B cell (primary cell): ENCODE data around the gene AGO3. TPM values are rescaled to one million over a fixed set of nuclear protein-coding genes. Genes with fewer than 3 reads are reported as not detected.

ENCODE experiments used
- ATAC-seq: fragments of 200-7000 bp; cut with Tn5 transposase; one replicate; pipeline ENCODE4 v1.10.0; 2021; ENCODE audit warnings: low read depth, mild to moderate bottlenecking, moderate number of reproducible peaks, moderate library complexity
- CTCF ChIA-PET: fragments of 350-600 bp; sonication (Branson Sonifier 250); formaldehyde crosslinking; loops from one replicate; lab custom pipeline; 2021; ENCODE audit warnings: antibody characterized with exemption, inconsistent platforms; lab: Charles Lee
- POLR2A ChIA-PET: fragments of 350-600 bp; sonication (Branson Sonifier 250); formaldehyde crosslinking; loops from one replicate; lab custom pipeline; 2021; ENCODE audit warnings: antibody characterized with exemption; lab: Charles Lee
- DNase-seq: peaks from one replicate; pipeline ENCODE4 v3.0.0; 2013
- H2AFZ ChIP-seq: 2 replicates; pipeline ENCODE4 v1.6.1; 2012; ENCODE audit warnings: mild to moderate bottlenecking, low read depth, low read length; ENCODE audit not compliant: insufficient read depth, poor library complexity, severe bottlenecking
- H3K27ac ChIP-seq, 2 donors: 1 replicate in 1 of 2; 2 replicates in 1 of 2; pipeline ENCODE4 v1.5.1; 2012 to 2013; ENCODE audit warnings: low read length in 2 of 2, mild to moderate bottlenecking in 2 of 2, moderate library complexity in 1 of 2
- H3K27me3 ChIP-seq, 4 experiments: fragments of 200-600 bp in 1 of 4; sonication (generic) in 1 of 4; replicated peaks in 1 of 4; 1 replicate in 2 of 4; 2 replicates in 2 of 4; pipeline versions ENCODE4 v1.6.1 to v1.7.0; 2013 to 2016; ENCODE audit warnings: low read length in 3 of 4, mild to moderate bottlenecking in 2 of 4, mixed read lengths in 1 of 4, moderate library complexity in 1 of 4; ENCODE audit not compliant: insufficient read depth in 4 of 4, control insufficient read depth in 3 of 4; ENCODE audit errors: control extremely low read depth in 1 of 4
- H3K36me3 ChIP-seq, 2 experiments: replicated peaks in 1 of 2; 1 replicate in 1 of 2; 2 replicates in 1 of 2; pipeline versions ENCODE4 v1.6.1 to v1.7.1; 2013; ENCODE audit warnings: low read length in 1 of 2; ENCODE audit not compliant: insufficient read depth in 2 of 2, control insufficient read depth in 1 of 2; ENCODE audit errors: control extremely low read depth in 1 of 2, extremely low read depth in 1 of 2
- H3K4me1 ChIP-seq, 2 donors: fragments of 200-600 bp in 1 of 2; sonication (generic) in 1 of 2; 1 replicate in 1 of 2; 2 replicates in 1 of 2; pipeline versions ENCODE4 v1.5.1 to v1.6.1; 2013 to 2017; ENCODE audit warnings: low read length in 2 of 2; ENCODE audit not compliant: control insufficient read depth in 2 of 2, insufficient read depth in 2 of 2
- H3K4me2 ChIP-seq: replicated peaks from 2 replicates; pipeline ENCODE3; 2012; ENCODE audit warnings: mild to moderate bottlenecking, low read depth, low read length; ENCODE audit not compliant: poor library complexity, severe bottlenecking
- H3K4me3 ChIP-seq, 5 experiments: fragments of 200-600 bp in 1 of 5; sonication (generic) in 1 of 5; 1 replicate in 3 of 5; 2 replicates in 2 of 5; pipeline versions ENCODE4 v1.5.1 to v1.7.0; 2011 to 2016; ENCODE audit warnings: low read length in 4 of 5, mild to moderate bottlenecking in 4 of 5, low read depth in 2 of 5, control low read depth in 1 of 5, moderate library complexity in 1 of 5; ENCODE audit not compliant: insufficient read depth in 1 of 5; ENCODE audit errors: control extremely low read depth in 1 of 5, extremely low read depth in 1 of 5
- H3K79me2 ChIP-seq: fragments of 200-600 bp; sonication (generic); one replicate; pipeline ENCODE4 v1.6.0; 2016; ENCODE audit warnings: low read length; ENCODE audit not compliant: control insufficient read depth, insufficient read depth
- H3K9ac ChIP-seq: fragments of 200-600 bp; sonication (generic); 2 replicates; pipeline ENCODE4 v1.6.1; 2017; ENCODE audit warnings: mild to moderate bottlenecking, low read length, moderate library complexity
- H3K9me3 ChIP-seq, 3 donors: one replicate each; pipeline versions ENCODE4 v1.6.1 to v1.7.1; 2013; ENCODE audit warnings: low read length in 2 of 3; ENCODE audit not compliant: control insufficient read depth in 2 of 3, insufficient read depth in 1 of 3; ENCODE audit errors: control extremely low read depth in 1 of 3
- H4K20me1 ChIP-seq: 2 replicates; pipeline ENCODE4 v1.6.0; 2012; ENCODE audit warnings: mild to moderate bottlenecking, low read length; ENCODE audit not compliant: insufficient read depth, control insufficient read depth, poor library complexity, severe bottlenecking
- H3K27ac Mint-ChIP-seq: one replicate; pipeline ENCODE4 v1.8.0; 2021; ENCODE audit warnings: mixed read lengths
- H3K27me3 Mint-ChIP-seq: one replicate; pipeline ENCODE4 v1.8.0; 2021; ENCODE audit warnings: mixed read lengths
- H3K4me1 Mint-ChIP-seq: one replicate; pipeline ENCODE4 v1.8.0; 2021; ENCODE audit warnings: mixed read lengths
- H3K4me3 Mint-ChIP-seq: one replicate; pipeline ENCODE4 v1.8.0; 2021; ENCODE audit warnings: mixed read lengths
- H3K9me3 Mint-ChIP-seq: one replicate; pipeline ENCODE4 v1.8.0; 2022; ENCODE audit warnings: mixed read lengths; ENCODE audit not compliant: insufficient read depth
- CTCF ChIP-seq: fragments of 200-600 bp; IDR thresholded peaks from one replicate; pipeline ENCODE4 v1.8.0; 2022; ENCODE audit warnings: antibody characterized with exemption, mild to moderate bottlenecking
- EZH2 ChIP-seq: IDR thresholded peaks from 2 replicates; pipeline ENCODE4 v1.6.1; 2012; ENCODE audit warnings: borderline replicate concordance, low read depth, mild to moderate bottlenecking, moderate library complexity, low read length; ENCODE audit not compliant: insufficient read depth, poor library complexity, severe bottlenecking
- WGBS: methylation state at CpG from one replicate; pipeline ENCODE4 v1.1.5; 2013; ENCODE audit warnings: missing lambda C conversion rate; ENCODE audit not compliant: insufficient coverage; 5-methylcytosine and 5-hydroxymethylcytosine counted together
- intact Hi-C: fragments of 100-400 bp; cut with micrococcal nuclease; formaldehyde crosslinking; loops from one replicate; pipeline ENCODE4 v1.10.0; 2022
- polyA plus RNA-seq: library from polyadenylated mRNA; depleted of rRNA; stranded (reverse); fragments of >200 nt; gene quantifications from 2 replicates; pipeline ENCODE4 v1.2.3, GENCODE V29; 2012
- total RNA-seq, 2 donors: library from RNA; stranded (reverse); fragments of 120-200 nt in 1 of 2; gene quantifications; 1 replicate in 1 of 2; 2 replicates in 1 of 2; pipeline versions ENCODE4 v1.2.3 to v1.2.4, GENCODE V29; 2013 to 2022

AGO3 gene
- total and polyA plus RNA-seq, 2 donors (not counting 1 experiment from before 2014, with no cell fraction given), result 5.1 to 44.9 TPM

- peak overlapping the region; percentile 78 to 92 for H3K27ac ChIP-seq
- no peaks in the 10 kb centered on the region for H4K20me1 ChIP-seq
- peak overlapping the region; percentile 87 for H3K4me2 ChIP-seq
- TF ChIP-seq EZH2, result no peak
- TF ChIP-seq CTCF, result no peak
- intact Hi-C loops, result loop anchor here (2.0 kb wide), 2 partner anchors 207 to 297 kb away; partner anchors contain the start of gene AGO1
- H3K4me3 Mint-ChIP-seq, result peak overlapping the region; percentile 97
- WGBS, result 4% methylated on average over 27 of the region's 32 CpGs
- peaks cover 15 to 21% of the 10 kb centered on the region in 2 donors for H3K4me1 ChIP-seq
- H3K4me1 Mint-ChIP-seq, result peaks cover 20% of the 10 kb centered on the region
- H3K9ac ChIP-seq, result peak overlapping the region; percentile 94
- peak overlapping the region; percentile 96 for H2AFZ ChIP-seq
- ATAC-seq, result no peak
- peaks cover 45% of the 10 kb centered on the region for H3K79me2 ChIP-seq
- CTCF ChIA-PET, result interaction anchor here (2.7 kb wide), 1 partner anchor 60 kb away, joined by 7 read pairs; the partner anchor contains the start of gene TRAPPC3
- no peak for DNase-seq
- peaks cover 0 to 35% of the 10 kb centered on the region in 2 experiments for H3K36me3 ChIP-seq
- POLR2A ChIA-PET, result interaction anchor here (1.0 to 1.5 kb wide), 2 partner anchors 60 to 135 kb away, joined by 3 read pairs; partner anchors contain the start of gene THRAP3
- peak overlapping the region; percentile 79 to 98 (median 84) for H3K4me3 ChIP-seq
- peaks cover 0 to 10% (median 4%) of the 10 kb centered on the region in 4 experiments for H3K27me3 ChIP-seq
- H3K9me3 ChIP-seq, result peaks cover 0 to 3% (median 0%) of the 10 kb centered on the region in 3 donors
- H3K27ac Mint-ChIP-seq, result peak overlapping the region; percentile 94
- H3K27me3 Mint-ChIP-seq, result peaks cover 13% of the 10 kb centered on the region
- no peaks in the 10 kb centered on the region for H3K9me3 Mint-ChIP-seq
Measured at GRCh38 chr1:36089393-36090121, 158.7 kb downstream of the AGO3 start.

GRCh38 chr1:36091141-36091540 lies 160.2 kb downstream of the AGO3 start:
- Histone ChIP-seq H3K36me3 (peaks cover 0 to 48% of the 10 kb centered on the region in 2 experiments), H4K20me1 (no peaks in the 10 kb centered on the region), H3K9ac (no peak overlapping the region), H3K79me2 (peaks cover 45% of the 10 kb centered on the region), H3K9me3 (no peaks in the 10 kb centered on the region), H3K27ac (no peak overlapping the region), H3K4me2 (no peak overlapping the region), H2AFZ (no peak overlapping the region), H3K4me1 (peaks cover 13 to 19% of the 10 kb centered on the region in 2 donors), H3K27me3 (no peaks in the 10 kb centered on the region), H3K4me3 (no peak overlapping the region)
- DNase-seq, result no peak
- Mint-ChIP-seq H3K4me1 (peaks cover 19% of the 10 kb centered on the region), H3K27ac (no peak overlapping the region), H3K9me3 (no peaks in the 10 kb centered on the region), H3K4me3 (no peak overlapping the region), H3K27me3 (peaks cover 5% of the 10 kb centered on the region)
- ChIA-PET POLR2A (interaction anchor here (0.7 kb wide), 2 partner anchors 85 to 247 kb away, joined by 3 to 7 read pairs; no protein-coding TSS in a partner anchor), CTCF (interaction anchor here (2.7 kb wide), 1 partner anchor 58 kb away, joined by 7 read pairs; the partner anchor contains the start of gene TRAPPC3)
- WGBS, result 100% methylated on average over 2 of the region's 4 CpGs
- intact Hi-C loops, result no loop called here
- no peak for TF ChIP-seq EZH2
- no peak for TF ChIP-seq CTCF
- no peak for ATAC-seq
